Measurements from ENCODE around the gene TNS2.
"Not testable (repeated sequence)": the region's sequence is repeated elsewhere in the genome, so short reads cannot be mapped to it uniquely, and the experiment has no call there.

Gene TNS2

GRCh38 chr12:53049571-53050318 lies at the start of gene TNS2:
TSS of gene TNS2 (plus strand) at chr12:53050065. CDS start at chr12:53050186, 121 bp downstream.
- DNase-seq (ENCODE audit: low spot score), result peak; percentile 79

DNA sequence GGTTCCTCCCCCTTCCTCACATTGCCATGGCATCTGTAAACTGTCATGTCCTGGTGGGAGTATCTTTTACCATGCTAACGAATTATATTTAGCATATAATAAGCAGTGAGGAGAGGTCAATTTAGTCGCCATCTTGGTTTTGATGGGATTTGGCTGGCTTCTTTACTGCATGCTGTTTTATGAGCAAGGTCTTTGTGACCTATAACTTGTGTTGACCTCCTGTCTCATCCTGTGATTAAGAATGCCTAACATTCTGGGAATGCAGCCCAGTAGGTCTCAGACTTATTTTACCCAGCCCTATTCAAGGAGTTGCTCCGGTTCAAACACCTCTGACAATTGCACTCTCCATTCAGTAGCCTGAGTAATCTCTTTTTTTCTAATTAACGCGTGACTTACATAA lies 45.7 kb upstream of the TNS2 start:
- DNase-seq (ENCODE audit: low spot score), result no peak

DNA sequence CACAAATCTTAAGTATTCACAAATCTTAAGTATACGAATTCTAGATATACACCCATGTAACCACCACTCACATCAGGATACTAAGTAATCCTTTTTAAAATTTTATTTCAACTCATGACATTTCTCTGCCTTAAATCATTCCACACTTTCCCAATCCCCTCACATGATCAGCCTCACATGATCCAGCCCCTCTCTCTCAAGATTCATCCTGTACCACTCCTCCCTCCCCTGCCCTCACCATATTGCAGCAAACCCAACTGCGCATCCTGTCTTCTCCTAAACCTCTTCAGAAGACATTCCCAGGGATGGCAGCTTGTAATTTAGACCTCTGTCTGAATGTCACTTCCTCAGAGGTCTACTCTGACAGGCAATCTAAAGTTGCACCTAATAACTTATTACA lies 45.3 kb upstream of the TNS2 start:
- DNase-seq (ENCODE audit: low spot score), result no peak

- DNase-seq (ENCODE audit: low spot score), result no peak
Measured at GRCh38 chr12:53005215-53005985, 44.5 kb upstream of the TNS2 start.

DNA sequence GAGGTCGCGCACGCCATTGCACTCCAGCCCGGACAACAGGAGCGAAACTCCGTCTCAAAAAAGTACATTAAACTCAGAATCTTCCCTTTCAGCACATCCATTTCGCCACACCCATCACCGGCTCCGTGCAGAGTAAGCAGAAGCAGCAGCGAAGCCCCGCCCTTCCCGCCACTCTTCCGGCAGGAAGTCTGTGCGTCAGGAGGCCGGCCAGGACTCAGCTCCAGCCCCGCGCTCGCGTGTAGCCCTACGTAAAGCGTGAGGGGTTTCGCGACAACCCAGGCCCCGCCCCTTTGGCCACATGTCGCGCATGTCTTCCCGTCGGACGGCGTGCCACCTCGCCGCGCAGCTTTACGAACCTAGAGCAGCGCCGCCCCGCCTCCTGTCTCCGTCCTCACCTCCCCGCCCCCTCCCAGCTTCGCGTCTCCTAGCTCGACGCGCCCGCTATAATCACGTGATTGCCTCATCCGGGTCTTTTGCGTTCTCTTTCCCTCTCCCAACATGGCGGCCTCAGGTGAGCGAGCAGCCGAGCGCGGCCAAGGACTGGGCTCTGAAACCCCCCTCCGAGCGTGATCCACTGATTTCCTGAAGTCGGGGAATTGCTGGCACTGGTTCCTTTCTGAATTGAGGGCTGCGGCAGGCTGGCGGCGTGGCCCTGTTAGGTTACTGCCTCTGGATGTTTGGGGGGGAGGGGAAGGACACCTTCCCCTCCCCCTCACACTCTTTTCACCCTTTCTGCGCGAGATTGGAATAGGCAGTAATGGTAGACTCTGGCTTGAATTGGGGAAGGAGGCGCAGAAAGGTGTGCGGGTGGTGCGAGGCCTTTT lies 43.7 kb upstream of the TNS2 start, which contains the start of gene EIF4B:
EIF4B (plus strand) TSS at position 471 of the 824 bp plus-strand sequence; CDS start at position 499, 28 bp downstream.
- DNase-seq (ENCODE audit: low spot score), result peak; percentile 100

DNA sequence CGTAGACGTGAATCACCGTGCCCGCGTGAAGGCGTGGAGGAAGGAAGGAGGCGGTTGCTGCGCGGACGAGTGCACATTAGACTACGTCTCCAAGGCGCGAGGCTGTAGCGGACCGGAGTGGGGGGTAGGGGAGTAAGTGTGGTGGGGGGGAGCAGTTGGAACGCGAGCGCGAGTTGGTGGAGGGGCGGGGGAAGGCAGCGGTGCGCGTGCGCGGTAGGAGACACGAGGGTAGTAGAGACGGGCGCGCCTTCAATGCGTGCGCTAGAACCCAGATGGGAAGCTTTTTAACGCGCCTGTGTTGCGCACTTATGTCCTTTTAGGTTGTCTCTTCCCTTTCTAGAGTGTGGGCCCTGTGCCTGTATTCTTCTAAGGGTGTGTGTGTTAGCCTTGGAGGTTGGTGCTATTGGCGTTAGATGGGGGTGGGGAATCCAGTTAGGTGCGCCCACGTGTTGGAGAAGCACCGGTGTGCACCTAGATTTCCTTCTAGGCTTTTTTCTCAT lies 43.0 kb upstream of the TNS2 start:
- DNase-seq (ENCODE audit: low spot score), result peak; percentile 80

DNA sequence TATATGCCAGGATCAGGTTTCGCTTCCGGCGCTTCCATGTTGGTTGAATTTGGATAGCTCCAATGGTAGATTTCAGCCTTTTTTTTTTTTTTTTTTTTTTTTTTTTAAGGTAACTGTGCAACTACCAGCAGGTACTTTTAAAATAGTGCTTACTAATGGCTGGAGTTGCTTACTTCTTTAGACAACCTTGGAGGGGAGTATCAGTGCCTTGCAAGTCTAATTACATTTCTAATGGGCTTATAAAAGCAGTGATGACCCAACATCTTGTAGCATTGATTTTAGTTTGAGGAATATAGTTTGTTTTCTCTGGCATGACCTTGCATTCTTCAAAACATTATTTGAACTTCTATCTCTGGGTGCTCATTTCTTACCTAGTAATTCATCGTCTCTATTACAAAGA lies 42.5 kb upstream of the TNS2 start:
- DNase-seq (ENCODE audit: low spot score), result no peak

DNA sequence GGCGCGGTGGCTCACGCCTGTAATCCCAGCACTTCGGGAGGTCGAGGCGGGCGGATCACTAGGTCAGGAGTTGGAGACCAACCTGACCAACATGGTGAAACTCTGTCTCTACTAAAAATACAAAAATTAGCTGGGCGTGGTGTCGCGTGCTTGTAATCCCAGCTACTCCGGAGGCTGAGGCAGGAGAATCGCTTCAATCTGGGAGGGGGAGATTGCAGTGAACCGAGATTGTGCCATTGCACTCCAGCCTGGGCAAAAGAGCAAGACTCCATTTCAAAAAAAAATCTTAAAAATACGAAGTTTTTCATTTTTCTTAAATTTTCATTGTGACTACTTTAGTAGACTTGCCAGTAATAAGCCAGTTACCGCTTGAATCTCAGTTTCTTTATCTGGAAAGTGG lies 41.1 kb upstream of the TNS2 start:
- DNase-seq (ENCODE audit: low spot score), result not testable (repeated sequence)

- DNase-seq (ENCODE audit: low spot score), result no peak
Measured at GRCh38 chr12:53010955-53011354, 38.9 kb upstream of the TNS2 start.

DNA sequence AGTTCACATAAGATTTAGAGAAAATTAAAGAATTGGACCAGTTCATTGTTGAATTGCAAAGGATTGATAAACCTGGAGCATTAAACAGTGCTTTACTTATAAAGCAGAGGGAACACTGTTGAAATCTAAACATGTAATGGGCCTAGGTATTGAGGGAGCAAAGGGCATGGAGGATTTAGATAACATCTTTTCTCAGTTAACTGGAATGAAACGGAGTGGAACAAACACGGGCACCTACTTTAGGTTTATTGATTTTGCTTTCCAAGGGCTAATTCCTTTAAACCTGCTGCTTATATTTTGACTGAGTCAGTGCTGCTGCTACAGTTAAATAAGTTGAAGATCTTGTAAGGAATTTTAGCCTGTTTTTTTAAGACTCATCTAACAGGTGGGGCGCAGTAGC lies 38.0 kb upstream of the TNS2 start:
- no peak for DNase-seq (ENCODE audit: low spot score)

GRCh38 chr12:53012928-53013327 lies 36.9 kb upstream of the TNS2 start:
- DNase-seq (ENCODE audit: low spot score), result no peak

- no peak for DNase-seq (ENCODE audit: low spot score)
Measured at GRCh38 chr12:53014709-53015108, 35.2 kb upstream of the TNS2 start.

GRCh38 chr12:53025250-53025649 lies 24.6 kb upstream of the TNS2 start:
- DNase-seq (ENCODE audit: low spot score), result no peak

DNA sequence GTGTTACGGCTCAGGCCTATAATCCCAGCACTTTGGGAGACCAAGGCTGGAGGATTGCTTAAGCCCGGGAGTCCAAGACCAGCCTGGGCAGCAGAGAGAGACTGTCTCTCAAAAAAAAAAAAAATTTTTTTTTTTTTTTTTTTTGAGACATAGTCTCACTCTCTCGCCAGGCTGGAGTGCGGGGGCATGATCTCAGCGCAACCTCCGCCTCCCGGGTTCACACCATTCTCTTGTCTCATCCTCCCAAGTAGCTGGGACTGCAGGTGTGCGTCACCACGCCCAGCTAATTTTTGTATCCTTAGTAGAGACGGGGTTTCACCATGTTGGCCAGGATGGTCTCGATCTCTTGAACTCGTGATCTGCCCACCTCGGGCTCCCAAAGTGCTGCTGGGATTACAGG lies 22.9 kb upstream of the TNS2 start:
- DNase-seq (ENCODE audit: low spot score), result not testable (repeated sequence)

DNA sequence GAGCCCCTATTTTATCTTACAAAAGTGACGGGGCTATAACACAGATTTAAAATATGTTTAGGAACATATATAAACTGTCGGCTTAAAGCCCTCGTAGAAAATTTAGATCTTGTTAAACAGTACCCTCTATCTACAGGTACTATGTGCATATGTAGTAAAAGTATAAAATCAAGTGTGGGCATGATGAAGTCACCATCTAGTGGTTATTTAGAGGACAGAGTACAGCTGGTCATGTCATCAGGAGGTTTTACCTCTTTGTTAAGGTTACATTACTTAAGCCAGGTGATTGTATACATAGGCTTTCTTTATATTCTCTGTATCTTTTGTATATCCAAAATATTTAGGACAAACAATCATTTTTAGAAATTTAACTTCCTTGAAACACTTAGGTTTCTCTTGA lies 18.2 kb upstream of the TNS2 start:
- no peak for DNase-seq (ENCODE audit: low spot score)

DNA sequence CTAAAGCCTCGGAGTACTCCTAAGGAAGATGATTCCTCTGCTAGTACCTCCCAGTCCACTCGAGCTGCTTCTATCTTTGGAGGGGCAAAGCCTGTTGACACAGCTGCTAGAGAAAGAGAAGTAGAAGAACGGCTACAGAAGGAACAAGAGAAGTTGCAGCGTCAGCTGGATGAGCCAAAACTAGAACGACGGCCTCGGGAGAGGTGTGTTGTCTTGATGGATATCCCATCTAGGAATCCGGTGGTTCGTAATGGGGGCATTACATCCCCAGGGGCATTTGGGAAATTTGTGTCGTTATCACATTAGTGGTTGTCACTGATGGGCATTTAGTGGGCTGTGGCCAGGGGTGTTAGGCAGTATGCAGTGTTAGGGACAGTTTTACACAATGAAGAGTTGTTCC lies 16.0 kb upstream of the TNS2 start:
- not testable (repeated sequence) for DNase-seq (ENCODE audit: low spot score)

- DNase-seq (ENCODE audit: low spot score), result no peak
Measured at GRCh38 chr12:53034459-53034858, 15.4 kb upstream of the TNS2 start.

DNA sequence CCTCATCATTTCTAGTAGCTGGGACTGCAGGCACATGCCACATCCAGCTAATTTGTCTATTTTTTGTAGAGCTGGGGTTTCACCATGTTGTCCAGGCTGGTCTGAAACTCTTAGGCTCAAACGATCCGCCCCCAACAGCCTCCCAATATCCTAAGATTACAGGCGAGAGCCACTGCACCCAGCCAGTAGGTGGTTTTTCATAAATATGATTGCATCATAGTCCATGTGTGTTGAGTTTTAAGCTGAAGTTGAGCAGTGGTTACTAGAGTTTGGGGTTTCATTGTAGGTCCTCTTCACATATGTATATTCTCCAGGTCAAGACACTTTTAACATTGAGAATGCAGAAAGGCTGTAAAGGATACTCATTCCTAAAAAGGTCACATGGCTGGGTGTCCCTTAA lies 13.1 kb upstream of the TNS2 start:
- DNase-seq (ENCODE audit: low spot score), result no peak

GRCh38 chr12:53039851-53040250 lies 10.0 kb upstream of the TNS2 start:
- no peak for DNase-seq (ENCODE audit: low spot score)

DNA sequence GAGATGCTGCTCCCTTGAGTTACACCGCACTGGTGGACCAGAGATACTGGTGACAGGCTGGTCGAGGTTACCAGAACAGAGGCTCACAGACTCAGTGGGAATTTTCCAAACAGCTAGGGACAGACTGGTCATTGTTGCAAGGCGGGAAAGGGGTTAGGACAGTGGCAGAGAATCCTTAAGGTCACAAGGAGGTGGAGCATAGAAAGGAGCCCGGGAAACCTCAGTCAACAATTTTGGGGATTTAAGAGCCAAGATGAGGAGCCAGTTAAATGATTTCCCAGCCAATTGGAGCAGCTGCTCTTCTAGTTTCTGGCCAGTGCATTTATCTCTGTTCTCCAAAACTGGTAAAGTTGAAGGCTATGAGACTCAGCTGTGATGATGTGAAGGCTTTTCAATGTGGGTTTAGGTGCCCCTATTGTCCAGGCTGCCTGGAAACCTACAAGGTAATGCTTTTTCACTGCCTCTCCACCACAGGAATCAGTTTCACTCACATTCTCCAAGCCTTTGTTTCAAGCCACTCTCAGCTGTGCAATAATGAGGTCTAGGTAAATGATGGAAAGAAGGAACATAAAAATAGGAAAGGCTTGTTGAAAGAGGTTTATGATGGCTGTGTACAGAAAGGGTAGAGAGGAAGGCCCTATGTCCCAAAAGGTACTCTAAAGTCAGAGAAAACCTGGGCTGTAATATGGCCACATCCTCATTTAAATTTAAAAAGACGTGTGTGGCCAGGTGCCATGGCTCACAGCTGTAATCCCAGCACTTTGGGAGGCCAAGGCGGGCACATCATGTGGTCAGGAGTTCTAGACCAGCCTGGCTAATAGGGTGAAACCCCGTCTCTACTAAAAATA lies 7.0 kb upstream of the TNS2 start:
- no peak for DNase-seq (ENCODE audit: low spot score)

- peak; percentile 78 for DNase-seq (ENCODE audit: low spot score)
Measured at GRCh38 chr12:53044052-53044581, 5.7 kb upstream of the TNS2 start.
